Endodermal cell (in vitro differentiated cells): Measurements from ENCODE around the gene FGD6. TPM values are rescaled to one million over a fixed set of nuclear protein-coding genes. Genes with fewer than 3 reads are reported as not detected.
"Not testable (repeated sequence)": the region's sequence is repeated elsewhere in the genome, so short reads cannot be mapped to it uniquely, and the experiment has no call there.

Experiments used
- DNase-seq: peaks from one replicate; pipeline ENCODE4 v3.0.0-alpha.2; 2017
- H3K27ac ChIP-seq: 2 replicates; pipeline ENCODE4 v1.5.1; 2013; ENCODE audit warnings: mild to moderate bottlenecking, low read depth, low read length, moderate library complexity
- H3K27me3 ChIP-seq: 2 replicates; pipeline ENCODE4 v1.6.1; 2013; ENCODE audit warnings: mild to moderate bottlenecking, low read length, moderate library complexity; ENCODE audit not compliant: insufficient read depth, control insufficient read depth, poor library complexity, severe bottlenecking
- H3K36me3 ChIP-seq: 2 replicates; pipeline ENCODE4 v1.7.0; 2013; ENCODE audit warnings: mild to moderate bottlenecking, low read length, moderate library complexity; ENCODE audit not compliant: control insufficient read depth, insufficient read depth
- H3K4me1 ChIP-seq: one replicate; pipeline ENCODE4 v1.7.0; 2013; ENCODE audit warnings: low read length; ENCODE audit not compliant: control insufficient read depth, insufficient read depth
- H3K4me3 ChIP-seq: 2 replicates; pipeline ENCODE4 v1.5.1; 2013; ENCODE audit warnings: mild to moderate bottlenecking, low read length, moderate library complexity
- H3K9ac ChIP-seq: 2 replicates; pipeline ENCODE4 v1.6.1; 2013; ENCODE audit warnings: mild to moderate bottlenecking, low read length, moderate library complexity; ENCODE audit not compliant: poor library complexity, severe bottlenecking; ENCODE audit errors: extremely low read depth
- H3K9me3 ChIP-seq: 2 replicates; pipeline ENCODE4 v1.6.1; 2013; ENCODE audit warnings: mild to moderate bottlenecking, low read length, moderate library complexity; ENCODE audit not compliant: control insufficient read depth
- H3K27ac Mint-ChIP-seq: 2 replicates; pipeline ENCODE4 v1.8.0; 2020; ENCODE audit warnings: mixed read lengths
- H3K27me3 Mint-ChIP-seq: 2 replicates; pipeline ENCODE4 v1.8.0; 2021; ENCODE audit warnings: mild to moderate bottlenecking, mixed read lengths; ENCODE audit not compliant: insufficient read depth
- H3K36me3 Mint-ChIP-seq: 2 replicates; pipeline ENCODE4 v1.8.0; 2020; ENCODE audit warnings: low read depth, mixed read lengths
- H3K4me1 Mint-ChIP-seq: 2 replicates; pipeline ENCODE4 v1.8.0; 2020; ENCODE audit warnings: mixed read lengths
- H3K4me3 Mint-ChIP-seq: 2 replicates; pipeline ENCODE4 v1.8.0; 2020; ENCODE audit warnings: mild to moderate bottlenecking, moderate library complexity, mixed read lengths
- H3K9me3 Mint-ChIP-seq: 2 replicates; pipeline ENCODE4 v1.8.0; 2020; ENCODE audit warnings: mild to moderate bottlenecking, mixed read lengths
- CTCF ChIP-seq: fragments of 200-600 bp; sonication (generic); conservative IDR thresholded peaks from 2 replicates; pipeline ENCODE4 v1.5.0; 2021; ENCODE audit warnings: antibody characterized with exemption, mild to moderate bottlenecking
- WGBS, 2 experiments: methylation state at CpG; one replicate each; pipeline versions ENCODE4 v1.1.5 to v1.1.7; 2013; ENCODE audit warnings: missing lambda C conversion rate in 2 of 2, mixed read lengths in 1 of 2; ENCODE audit not compliant: insufficient coverage in 1 of 2, insufficient read length in 1 of 2; 5-methylcytosine and 5-hydroxymethylcytosine counted together
- total RNA-seq, 2 donors: library from RNA; stranded (reverse); fragmentation: NEBNext Ultra II Directional in 1 of 2; extraction: Animal tissue kit (Norgen Biotek cat#: 25700) in 1 of 2; gene quantifications; 2 replicates in 1 of 2; 3 replicates in 1 of 2; pipeline ENCODE4 v1.2.1, GENCODE V29; 2021

Gene FGD6
- total RNA-seq, 2 donors from 2014 or later: 95.3 to 124 TPM

GRCh38 chr12:95237315-95237714 lies 20.0 kb upstream of the FGD6 start:
- no peaks in the 10 kb centered on the region for H3K27me3 ChIP-seq
- H3K9ac ChIP-seq: no peak overlapping the region
- Mint-ChIP-seq H3K27me3 (no peaks in the 10 kb centered on the region), H3K4me3 (no peak overlapping the region), H3K9me3 (peaks cover 40% of the 10 kb centered on the region), H3K36me3 (peaks cover 62% of the 10 kb centered on the region), H3K4me1 (peaks cover 18% of the 10 kb centered on the region), H3K27ac (no peak overlapping the region)
- no peak overlapping the region for H3K27ac ChIP-seq
- no peak for DNase-seq
- no peak for TF ChIP-seq CTCF
- H3K4me1 ChIP-seq: peaks cover 2% of the 10 kb centered on the region
- H3K9me3 ChIP-seq: peaks cover 44% of the 10 kb centered on the region
- 100% methylated on average over 1 of the region's 1 CpG; no CpG with 5 or more reads in 1 of the 2 experiments for WGBS, 2 experiments
- peaks cover 65% of the 10 kb centered on the region for H3K36me3 ChIP-seq
- peak overlapping the region; percentile 30 for H3K4me3 ChIP-seq

- not testable (repeated sequence) for DNase-seq, H3K27me3 Mint-ChIP-seq, H3K9ac ChIP-seq, H3K4me1 ChIP-seq, H3K4me3 Mint-ChIP-seq, H3K27me3 ChIP-seq, H3K4me3 ChIP-seq, H3K27ac ChIP-seq, H3K27ac Mint-ChIP-seq
- Mint-ChIP-seq H3K9me3 (peaks cover 40% of the 10 kb centered on the region), H3K4me1 (peaks cover 21% of the 10 kb centered on the region), H3K36me3 (peaks cover 50% of the 10 kb centered on the region)
- WGBS, 2 experiments: 98 to 100% methylated on average over 5 to 18 of the region's 31 CpGs
- peaks cover 35% of the 10 kb centered on the region for H3K9me3 ChIP-seq
- H3K36me3 ChIP-seq: peaks cover 49% of the 10 kb centered on the region
These were observed 18.4 kb upstream of the FGD6 start for GRCh38 chr12:95235621-95236020.

GRCh38 chr12:95234187-95234586 lies 16.9 kb upstream of the FGD6 start:
- not testable (repeated sequence) for H3K4me3 ChIP-seq, H3K27ac Mint-ChIP-seq, H3K4me3 Mint-ChIP-seq, H3K9ac ChIP-seq, H3K27me3 Mint-ChIP-seq, H3K27ac ChIP-seq, DNase-seq, H3K4me1 ChIP-seq, H3K27me3 ChIP-seq
- peaks cover 46% of the 10 kb centered on the region for H3K36me3 ChIP-seq
- peaks cover 50% of the 10 kb centered on the region for H3K36me3 Mint-ChIP-seq
- peaks cover 28% of the 10 kb centered on the region for H3K4me1 Mint-ChIP-seq
- H3K9me3 Mint-ChIP-seq: peaks cover 40% of the 10 kb centered on the region
- H3K9me3 ChIP-seq: peaks cover 35% of the 10 kb centered on the region
- whole genome bisulfite sequencing, 2 experiments: 96 to 99% methylated on average over 10 to 14 of the region's 14 CpGs

- H3K4me1 ChIP-seq: peaks cover 4% of the 10 kb centered on the region
- H3K9ac ChIP-seq: no peak overlapping the region
- H3K27me3 ChIP-seq: no peaks in the 10 kb centered on the region
- TF ChIP-seq CTCF: no peak
- peaks cover 30% of the 10 kb centered on the region for H3K4me1 Mint-ChIP-seq
- H3K27ac Mint-ChIP-seq: no peak overlapping the region
- no peak overlapping the region for H3K4me3 ChIP-seq
- WGBS, 2 experiments: 78 to 88% methylated on average over 1 to 2 of the region's 2 CpGs
- DNase-seq: peak; percentile 20
- H3K4me3 Mint-ChIP-seq: no peak overlapping the region
- H3K27me3 Mint-ChIP-seq: no peaks in the 10 kb centered on the region
- H3K27ac ChIP-seq: no peak overlapping the region
- peaks cover 38% of the 10 kb centered on the region for H3K36me3 Mint-ChIP-seq
- H3K9me3 Mint-ChIP-seq: peaks cover 27% of the 10 kb centered on the region
- H3K36me3 ChIP-seq: peaks cover 36% of the 10 kb centered on the region
- H3K9me3 ChIP-seq: peaks cover 21% of the 10 kb centered on the region
These were observed 13.9 kb upstream of the FGD6 start for GRCh38 chr12:95231190-95231589.
